HG03280 (cell line): Measurements from ENCODE around the gene TOP1.

ENCODE experiments used
- ATAC-seq: cut with Tn5 transposase; IDR thresholded peaks from one replicate; pipeline ENCODE4 v1.9.1; 2021; ENCODE audit warnings: mild to moderate bottlenecking, moderate library complexity; ENCODE audit not compliant: unreplicated experiment

The TOP1 gene

DNA sequence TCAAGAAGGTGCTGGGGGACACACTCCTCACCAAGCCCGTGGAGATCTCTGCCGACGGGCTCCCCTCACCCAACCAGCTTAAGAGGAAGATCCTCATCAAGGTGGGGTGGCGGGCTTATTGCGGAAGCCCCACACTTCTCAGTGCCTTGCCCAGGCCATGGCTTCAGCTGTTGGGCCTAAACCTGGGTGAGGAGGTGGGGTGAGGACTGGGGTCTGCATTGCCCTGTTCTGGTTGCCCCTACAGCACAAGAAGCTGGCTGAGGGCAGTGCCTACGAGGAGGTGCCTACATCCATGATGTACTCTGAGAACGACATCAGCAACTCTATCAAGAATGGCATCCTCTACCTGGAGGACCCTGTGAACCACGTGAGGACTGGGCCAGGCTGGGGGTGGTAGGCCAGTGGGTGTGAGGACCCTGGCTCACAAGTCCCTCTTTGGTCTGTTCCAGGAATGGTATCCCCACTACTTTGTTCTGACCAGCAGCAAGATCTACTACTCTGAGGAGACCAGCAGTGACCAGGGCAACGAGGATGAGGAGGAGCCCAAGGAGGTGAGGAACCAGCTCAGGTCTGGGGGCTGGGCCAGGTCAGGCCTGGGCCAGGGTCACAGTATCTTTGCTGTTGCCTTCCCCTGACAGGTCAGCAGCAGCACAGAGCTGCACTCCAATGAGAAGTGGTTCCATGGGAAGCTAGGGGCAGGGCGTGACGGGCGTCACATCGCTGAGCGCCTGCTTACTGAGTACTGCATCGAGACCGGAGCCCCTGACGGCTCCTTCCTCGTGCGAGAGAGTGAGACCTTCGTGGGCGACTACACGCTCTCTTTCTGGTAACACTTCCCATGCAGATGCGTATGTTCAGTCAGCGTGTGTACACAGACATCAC, 136.6 kb downstream of the TOP1 start:
- no peak for ATAC-seq

DNA sequence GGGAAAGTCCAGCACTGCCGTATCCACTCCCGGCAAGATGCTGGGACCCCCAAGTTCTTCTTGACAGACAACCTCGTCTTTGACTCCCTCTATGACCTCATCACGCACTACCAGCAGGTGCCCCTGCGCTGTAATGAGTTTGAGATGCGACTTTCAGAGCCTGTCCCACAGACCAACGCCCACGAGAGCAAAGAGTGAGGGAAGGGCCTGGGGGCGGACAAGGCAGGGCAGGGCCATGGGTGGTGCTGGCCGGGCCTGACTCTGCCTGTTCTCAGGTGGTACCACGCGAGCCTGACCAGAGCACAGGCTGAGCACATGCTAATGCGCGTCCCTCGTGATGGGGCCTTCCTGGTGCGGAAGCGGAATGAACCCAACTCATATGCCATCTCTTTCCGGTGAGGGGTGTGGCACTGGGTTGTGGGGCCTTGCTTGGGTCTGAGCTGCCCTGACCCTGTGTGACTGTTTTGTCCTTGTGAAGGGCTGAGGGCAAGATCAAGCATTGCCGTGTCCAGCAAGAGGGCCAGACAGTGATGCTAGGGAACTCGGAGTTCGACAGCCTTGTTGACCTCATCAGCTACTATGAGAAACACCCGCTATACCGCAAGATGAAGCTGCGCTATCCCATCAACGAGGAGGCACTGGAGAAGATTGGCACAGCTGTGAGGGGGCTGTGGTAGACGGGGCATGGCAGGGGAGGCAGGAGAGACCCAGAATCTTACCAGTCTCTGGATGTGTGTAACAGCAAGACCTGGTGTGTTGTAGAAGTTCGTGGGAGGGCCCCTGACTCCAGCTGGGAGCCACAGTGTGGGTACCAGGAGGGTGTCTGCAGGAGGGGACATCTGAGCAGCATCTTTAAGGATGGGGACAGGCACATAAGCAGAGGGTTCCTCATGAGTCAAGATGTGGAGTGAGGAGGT, 137.8 kb downstream of the TOP1 start:
- no peak for ATAC-seq

DNA sequence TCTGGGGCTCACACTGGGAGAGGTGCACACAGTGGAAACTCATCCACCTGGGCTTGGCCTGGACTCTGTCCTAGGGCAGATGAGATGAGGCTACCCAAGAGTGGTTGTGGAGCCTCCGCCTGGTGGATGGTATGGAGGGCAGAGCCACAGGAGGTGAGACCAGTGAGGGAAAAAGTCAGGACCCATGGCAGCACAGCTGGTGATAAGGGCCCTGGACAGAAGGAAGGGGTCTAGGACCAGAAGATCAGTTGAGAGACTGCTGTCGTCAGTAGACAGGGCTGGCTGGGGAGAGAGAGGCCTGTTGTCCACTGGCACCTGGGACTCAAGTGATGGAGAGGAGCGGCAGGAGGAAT, 138.5 kb downstream of the TOP1 start:
- ATAC-seq, result no peak

- ATAC-seq, result no peak
These were observed 139.0 kb downstream of the TOP1 start for GRCh38 chr20:41167481-41168253.

DNA sequence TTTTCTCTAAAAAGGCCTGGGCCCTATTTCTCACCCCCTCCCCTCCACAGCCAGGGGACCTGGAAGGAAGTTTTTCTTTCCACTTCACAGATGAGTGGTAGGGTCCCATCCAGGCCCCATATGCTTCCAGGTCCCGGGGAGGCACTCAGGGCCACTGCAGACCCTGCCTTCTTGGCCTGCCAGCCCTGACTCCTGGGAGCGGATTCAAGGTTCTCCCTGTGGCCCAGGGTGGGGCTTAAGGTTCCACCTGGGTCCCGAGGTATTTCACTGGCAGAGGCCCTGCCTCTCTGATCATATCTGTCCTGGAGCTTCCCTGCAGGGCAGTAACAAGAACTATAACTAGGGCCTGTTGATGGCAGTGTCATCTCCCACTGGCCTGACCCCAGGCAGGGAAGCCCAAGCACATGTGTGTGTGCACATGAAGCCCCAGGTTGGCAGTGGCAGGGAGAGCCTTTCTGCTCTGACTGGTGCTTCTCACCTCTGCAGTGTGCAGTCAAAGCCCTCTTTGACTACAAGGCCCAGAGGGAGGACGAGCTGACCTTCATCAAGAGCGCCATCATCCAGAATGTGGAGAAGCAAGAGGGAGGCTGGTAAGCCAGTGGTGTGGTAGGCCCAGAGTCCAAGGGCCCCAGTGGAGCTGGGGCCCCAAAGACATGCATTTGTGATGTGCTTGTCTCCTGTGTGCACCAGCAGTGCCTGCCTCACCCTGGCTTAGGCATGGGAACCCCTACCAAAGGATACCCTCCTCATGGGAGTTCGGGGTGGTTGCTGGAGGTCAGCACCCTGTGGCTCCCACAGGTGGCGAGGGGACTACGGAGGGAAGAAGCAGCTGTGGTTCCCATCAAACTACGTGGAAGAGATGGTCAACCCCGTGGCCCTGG, 139.9 kb downstream of the TOP1 start:
- no peak for ATAC-seq

DNA sequence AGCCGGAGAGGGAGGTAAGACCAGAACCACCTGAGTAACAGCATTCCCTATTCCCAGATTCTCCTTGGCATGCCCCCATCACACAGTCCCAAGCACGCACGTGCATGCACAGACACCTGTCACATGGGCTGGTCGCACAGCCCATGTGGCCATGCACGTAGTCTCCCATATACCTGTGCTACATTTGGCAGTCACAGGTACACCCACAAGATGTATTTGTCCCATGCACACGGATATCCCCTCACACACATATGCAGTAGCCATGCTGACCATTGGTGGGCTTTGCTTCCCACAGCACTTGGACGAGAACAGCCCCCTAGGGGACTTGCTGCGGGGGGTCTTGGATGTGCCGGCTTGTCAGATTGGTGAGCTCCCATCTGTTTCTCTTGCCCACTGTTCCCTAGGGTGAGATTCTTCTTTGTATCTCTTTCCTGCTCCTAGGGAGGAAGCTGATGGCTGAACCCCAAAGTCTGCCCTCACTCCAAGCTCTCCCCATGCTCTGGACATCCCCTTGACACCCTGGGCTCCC, 140.6 kb downstream of the TOP1 start:
- no peak for ATAC-seq

- no peak for ATAC-seq
These were observed 141.2 kb downstream of the TOP1 start for GRCh38 chr20:41169791-41170351.

- no peak for ATAC-seq
These were observed 141.9 kb downstream of the TOP1 start for GRCh38 chr20:41170386-41171105.

DNA sequence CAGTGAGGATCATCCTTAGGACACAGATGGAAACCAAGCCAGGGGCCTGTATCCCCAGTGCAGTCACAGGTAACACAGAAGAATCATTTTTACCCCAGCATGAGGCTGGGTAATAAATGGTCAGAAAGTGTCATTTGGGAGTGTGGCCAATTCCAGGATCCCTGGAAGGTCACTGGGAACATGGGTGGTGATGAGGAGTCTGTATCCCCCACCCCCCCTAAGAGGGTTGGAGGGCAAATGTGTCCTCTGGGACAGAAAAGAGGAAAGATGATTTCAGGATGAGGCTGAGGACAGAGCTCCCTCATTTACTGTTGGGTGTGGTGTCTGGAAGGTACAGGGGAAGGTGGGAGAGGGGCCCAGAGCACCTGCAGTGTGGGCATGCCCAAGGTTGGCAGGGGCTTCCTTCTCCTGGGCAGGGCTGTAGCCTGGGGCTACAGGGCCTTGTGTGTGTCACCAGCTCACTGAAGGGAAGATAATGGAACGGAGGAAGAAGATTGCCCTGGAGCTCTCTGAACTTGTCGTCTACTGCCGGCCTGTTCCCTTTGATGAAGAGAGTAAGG, 143.2 kb downstream of the TOP1 start:
- no peak for ATAC-seq

DNA sequence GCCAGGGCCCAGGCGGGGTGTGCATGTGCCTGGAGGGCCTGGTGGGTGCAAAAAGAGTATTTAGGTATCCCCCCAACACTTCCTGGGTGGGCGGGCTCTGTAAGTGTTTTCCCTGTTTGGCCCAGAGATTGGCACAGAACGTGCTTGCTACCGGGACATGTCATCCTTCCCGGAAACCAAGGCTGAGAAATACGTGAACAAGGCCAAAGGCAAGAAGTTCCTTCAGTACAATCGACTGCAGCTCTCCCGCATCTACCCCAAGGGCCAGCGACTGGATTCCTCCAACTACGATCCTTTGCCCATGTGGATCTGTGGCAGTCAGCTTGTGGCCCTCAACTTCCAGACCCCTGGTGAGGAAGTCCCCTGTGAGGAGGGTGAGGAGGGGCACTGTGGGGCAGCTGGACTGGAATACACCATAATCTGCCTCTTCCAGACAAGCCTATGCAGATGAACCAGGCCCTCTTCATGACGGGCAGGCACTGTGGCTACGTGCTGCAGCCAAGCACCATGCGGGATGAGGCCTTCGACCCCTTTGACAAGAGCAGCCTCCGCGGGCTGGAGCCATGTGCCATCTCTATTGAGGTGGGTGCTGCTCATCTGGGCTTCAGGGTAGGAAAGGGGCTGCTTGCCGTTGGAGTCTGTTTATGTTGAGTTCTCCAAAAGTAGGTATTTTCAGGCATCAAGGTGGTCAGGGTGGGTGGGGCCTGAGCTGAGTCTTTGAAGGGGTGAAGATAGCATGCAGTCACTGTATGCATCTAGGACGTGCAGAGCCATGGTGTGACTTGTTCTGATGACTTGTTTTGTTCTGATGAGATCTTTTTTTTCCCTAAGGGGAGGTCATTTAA, 143.9 kb downstream of the TOP1 start:
- ATAC-seq, result no peak

GRCh38 chr20:41173161-41173721, 144.6 kb downstream of the TOP1 start:
- ATAC-seq, result peak; percentile 55

- ATAC-seq, result no peak
These were observed 145.2 kb downstream of the TOP1 start for GRCh38 chr20:41173791-41174341.
